NCI-H510A treated with DMSO at 0.1 percent for 48 hours (cell line): ENCODE measurements around the gene IDH3G.

Experiments used
- DNase-seq: peaks from one replicate; lab custom pipeline; 2025; lab: John Stamatoyannopoulos, UW

The IDH3G gene

DNA sequence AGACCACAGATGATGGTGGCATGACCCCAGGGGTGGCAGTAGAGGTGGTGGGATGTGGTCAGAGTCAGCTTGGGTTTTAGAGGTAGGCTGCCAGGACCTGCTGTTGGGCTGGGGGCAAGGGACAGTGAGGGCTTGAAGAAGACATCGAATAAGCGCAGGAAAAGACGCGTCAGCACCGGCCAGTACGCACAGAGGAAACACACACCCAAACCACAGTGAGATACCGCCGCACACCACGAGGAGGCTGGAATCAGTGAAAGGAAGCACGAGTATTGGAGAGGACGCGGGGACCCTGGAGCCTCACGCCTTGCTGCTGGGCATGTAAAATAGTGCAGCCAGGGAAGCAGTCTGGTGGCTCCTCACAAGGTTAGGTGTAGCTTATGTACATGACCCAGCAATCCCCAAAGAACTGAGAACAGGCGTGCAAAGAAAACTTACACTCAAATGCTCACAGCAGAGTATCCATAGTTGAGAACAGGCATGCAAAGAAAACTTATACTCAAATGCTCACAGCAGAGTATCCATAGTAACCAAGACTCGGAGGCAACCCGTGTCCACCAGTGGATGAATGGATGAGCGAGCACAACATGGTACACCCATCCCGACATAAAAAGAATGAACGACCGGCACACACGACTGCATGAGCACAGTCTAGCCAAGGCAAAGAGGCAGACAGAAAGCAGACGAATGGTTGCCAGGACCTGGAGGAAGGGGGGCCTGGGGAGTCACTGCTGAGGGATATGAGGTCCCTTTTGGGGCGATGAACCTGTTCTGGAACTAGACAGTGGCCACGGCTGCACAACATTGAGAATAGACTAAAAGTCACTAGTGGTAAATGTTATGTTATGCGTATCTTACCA lies 22.9 kb upstream of the IDH3G start:
- no peak for DNase-seq

DNA sequence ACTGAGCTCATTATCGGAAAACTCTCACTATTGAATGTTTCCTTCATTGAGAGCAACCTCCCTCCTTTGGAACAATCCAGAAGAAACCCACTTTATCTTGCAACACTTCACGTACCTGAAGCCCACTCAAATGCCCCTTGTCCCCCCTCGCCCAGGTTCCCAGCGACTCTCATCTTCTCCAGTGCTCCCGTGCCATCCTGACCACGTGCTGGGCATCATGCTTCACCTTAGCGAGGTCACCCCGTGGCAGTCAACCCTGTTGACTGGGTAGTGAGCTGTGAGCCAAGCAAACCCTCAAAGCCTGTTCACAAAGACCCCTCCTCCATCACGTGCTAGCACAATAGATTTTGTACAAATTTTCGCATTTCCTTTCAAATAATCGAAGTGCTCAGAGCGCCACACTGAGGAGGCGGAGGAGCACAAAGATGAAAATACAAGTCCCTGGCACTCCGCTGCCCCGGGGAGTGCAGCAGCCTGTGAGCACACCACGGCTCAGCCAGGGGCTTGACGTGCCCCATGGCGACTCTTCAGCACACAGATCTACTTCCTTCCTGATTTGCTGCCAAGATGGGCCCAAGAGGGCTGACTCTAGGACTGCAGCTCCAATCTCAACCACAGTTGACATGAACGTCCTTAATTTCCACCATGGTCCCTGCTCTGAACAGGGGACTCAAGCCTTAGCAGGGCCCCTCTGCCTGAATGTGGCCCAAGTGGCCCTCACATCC lies 20.6 kb upstream of the IDH3G start:
- no peak for DNase-seq

DNA sequence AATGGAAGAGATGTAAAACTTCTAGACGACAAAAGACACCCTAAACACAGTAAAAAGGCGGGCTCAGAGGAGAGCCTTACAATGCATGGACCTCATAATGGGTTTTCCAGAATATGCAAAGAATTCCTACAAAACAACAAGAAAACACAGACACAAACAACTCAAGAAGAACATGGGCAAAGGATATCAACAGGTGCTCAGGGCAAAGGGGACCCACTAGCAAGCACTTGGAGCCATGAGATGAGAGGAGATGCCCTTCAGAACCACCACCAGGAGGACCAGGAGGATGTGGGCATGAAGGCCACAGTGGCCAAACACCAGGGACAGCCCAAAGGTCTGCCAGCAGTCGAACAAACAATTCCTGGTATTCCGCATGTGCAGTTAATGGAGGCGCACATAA lies 19.0 kb upstream of the IDH3G start:
- no peak for DNase-seq

DNA sequence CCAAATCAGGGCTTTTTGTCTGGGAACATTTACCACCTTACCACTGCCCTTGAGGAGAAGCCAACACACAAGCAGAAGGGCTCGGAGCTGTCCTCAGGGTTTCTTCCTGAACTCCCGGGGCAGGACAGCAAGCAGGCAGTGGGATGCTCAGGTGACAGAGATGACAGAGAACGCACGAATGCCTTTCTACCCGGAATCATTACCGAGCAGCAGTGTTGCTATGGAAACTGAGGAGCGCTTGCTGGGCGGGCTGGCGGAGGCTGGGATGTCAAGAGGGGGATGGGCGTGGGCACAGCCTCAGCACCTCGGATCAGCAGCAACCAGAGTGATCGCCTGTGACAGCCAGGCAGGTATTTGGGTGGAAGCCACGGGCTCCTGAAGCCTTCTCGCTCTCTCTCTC lies 18.0 kb upstream of the IDH3G start:
- no peak for DNase-seq

DNA sequence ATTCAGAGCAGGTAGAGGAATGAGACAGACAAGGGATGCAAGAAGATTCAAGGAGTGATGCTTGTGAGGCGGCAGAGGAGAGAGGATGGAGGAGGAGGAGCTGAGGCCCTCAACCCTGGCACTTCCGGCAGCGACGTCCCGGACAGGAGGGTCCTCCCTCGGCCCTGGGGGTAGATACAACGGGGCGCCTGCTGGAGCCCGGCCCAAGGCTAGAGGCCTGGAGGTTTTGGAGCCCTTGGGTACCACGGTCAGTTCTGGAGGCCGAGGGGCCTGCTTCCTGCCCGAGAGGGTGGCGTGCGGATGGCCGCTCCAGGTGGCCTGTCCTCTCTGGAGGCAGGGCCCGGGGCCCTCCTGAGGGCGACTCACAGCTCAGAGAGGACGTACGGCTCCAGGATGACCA lies 13.8 kb upstream of the IDH3G start:
- no peak for DNase-seq

DNA sequence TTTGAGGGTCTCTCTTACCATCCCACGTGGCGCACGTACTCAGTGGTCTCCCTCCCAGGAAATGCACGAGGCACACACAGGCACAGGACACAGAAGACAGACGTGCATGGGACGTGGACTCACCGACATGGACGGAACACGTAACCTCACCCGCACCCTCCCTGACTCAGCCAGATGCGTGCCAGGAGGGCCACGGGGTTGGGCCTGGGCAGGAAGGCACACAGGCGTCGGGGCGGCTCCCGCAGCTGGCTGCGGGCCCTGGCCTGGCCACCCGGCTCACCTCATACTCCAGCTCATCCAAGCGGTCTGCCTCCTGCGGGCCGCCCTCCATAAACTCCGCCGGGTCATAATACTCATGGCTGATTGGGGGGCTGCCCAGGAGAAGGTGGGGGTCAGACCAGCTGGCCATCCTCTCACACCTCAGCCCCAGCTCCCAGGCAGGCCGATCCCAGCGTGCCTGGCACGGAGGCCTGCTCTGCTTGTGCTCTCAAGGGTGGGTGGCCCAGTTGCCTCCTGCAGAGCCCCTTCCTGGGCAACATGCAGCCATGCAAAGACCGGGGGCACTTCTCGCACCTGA lies 12.9 kb upstream of the IDH3G start:
- DNase-seq = no peak

DNA sequence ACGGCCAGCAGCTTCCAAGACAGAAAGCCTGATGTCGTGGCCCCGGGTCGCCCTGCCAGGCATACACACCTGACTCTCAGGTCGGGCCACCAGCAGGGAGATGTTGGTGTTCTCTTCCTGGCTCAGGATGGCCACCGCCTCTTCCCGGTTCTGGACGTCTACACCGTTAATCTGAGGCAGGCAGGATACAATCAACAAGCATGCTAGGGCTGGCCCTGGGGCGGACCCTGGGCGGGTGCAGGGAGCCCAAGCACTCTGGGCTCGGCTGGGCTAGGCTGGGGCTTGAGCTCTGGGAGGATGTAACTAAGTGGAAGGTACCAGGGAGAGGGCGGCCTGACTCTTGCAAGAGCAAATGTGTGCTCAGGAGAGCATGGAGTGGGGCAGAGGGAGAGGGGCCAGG lies 11.3 kb upstream of the IDH3G start:
- no peak for DNase-seq

DNA sequence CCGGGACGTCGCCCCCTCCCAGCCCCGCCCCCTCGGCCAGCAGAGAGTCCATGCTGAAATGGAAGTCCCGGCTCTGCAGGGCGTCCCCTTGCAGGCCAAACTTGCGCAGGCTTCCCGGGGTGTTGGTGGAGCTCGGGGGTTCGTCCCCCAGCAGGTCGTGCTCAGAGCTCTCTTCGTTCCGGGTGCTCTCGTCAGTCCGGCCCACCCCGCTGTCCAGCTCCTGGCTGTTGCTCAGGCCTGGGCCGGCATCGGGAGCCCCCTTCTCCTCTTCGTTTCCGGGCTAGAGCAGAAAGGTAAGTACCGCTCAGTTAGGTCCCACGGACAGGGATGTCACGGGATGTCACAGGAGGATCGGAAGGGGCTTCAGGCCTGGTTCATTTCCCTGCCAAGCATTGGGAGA lies 10.4 kb upstream of the IDH3G start:
- no peak for DNase-seq

DNA sequence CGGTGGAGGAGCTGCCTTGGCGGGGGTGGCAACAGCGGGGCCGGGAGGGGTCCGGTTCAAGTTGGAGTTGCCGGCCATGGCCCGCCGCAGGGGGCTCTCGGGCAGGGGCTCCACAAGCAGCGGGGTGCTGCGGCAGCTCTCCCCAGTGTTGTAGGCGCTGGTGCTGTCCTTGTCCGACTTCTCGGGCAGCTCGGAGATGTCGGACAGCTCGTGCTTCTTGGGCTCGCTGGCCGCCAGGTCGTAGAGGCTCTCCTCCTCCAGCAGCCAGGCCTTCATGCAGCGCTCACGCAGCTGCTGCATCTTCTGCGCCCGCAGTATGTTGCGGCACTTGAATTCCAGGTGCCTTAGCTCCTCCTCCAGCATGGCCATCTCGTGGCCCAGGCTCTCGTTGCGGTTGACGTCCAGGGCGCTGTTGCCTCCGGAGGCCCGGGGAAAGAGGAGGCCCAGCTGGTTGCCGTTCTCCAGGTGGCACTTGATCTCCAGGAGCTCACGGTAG lies 10.0 kb upstream of the IDH3G start:
- DNase-seq = no peak

DNA sequence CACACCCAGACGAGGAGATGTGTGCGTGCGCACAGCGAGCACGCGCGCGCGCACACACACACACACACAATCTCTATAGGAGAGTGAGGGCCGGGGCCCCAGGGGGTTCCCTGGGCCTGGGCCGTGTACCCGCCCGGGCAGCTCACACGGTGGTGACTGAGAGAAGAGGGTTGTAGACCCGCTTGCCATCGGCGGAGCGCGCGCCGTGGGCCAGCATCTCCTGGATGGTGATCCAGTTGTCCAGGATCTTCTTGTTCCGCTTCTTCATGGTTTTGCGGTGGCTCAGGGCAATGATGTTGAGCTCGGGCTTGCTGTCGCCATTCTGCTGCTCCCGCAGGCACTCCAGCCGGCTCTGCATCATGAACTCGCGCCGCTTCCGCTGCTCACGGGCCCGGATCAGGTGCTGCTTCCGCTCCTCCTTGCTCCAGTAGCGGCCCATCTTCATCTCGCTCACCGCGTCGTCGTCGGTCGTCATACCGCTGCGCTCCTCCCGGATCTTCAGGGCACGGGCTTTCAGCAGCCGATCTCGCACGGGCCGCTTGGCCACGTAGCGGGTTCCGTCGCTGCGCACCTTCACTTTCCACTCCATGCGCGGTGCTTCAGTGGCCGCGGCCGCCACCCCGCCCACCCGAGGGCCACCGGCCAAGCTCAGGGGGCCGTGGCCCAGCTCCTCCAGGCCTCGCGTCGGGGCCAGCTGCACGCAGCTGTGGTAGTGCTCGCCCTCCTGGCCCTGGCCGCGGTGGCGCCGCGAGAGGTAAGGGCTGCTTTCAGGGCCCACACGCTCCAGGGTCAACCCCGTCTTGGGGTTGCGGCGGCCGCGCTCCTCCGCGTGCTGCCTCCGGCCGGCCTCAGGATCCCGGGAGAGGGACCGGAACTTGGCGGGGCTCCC lies 9.3 kb upstream of the IDH3G start:
- DNase-seq = no peak

DNA sequence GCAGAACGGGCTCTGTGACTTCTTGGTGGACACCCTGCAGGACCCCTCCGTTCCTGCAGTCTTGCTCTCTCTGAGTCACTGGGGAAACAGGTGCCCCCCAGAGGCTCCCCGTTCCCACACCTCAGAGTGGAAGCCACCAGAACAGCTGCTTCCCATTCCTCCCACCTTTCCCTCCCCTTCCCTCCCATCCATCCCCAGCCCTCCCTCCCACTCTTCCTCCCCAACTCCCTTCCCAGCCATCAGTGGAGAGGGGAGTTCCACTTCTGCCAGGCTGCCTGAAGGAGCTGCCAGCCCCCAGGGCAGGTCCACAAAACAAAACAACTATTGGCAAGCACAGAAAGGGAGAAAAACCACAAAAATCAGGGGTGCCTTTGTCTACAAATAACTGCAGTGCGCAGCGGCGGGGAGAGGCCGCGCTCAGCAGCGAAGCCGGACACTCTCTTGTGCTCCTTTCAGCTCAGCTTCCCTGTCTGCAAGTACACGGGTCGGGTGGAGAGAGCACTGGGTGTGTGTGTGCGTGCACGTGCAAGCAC lies 8.4 kb upstream of the IDH3G start:
- no peak for DNase-seq

DNA sequence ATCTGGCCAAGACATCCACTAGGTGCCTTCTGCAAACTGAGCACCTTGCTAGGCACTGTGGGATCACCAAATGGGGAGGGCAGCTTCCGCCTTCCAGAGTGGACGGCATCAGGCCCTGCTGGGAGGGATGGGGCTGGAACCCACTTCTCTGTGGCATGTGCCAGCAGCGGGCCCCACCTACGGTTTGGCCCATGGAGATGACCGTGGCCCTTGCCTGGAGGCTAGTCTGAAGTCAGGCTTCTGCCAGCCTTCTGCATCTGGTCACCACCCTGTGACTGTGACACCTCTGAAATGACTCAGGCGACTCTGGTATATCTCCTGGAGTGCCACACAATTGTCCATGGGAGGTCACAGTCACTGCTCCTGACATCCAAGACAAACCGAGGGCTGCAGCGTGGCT lies 7.5 kb upstream of the IDH3G start:
- DNase-seq = no peak

DNA sequence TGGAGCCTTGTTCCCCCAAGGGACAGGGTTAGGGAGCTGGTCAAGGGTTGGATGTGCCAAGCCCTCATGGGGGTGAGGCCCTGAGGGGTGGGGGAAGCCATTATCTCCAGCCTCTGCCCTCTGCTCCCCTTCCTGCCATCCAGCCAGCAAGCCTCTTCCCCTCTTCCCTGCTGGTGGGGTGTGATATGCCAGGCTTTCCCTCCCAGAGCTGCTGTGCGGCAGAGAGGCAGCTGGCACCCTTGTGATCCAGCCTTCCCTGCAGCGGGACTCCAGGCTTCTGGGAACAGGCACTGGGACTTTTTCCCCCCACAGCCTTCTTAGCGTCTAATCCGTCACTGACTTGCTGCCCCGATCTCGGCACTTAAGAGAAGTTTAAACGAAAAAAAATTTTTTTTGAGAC lies 6.6 kb upstream of the IDH3G start:
- DNase-seq = no peak

DNA sequence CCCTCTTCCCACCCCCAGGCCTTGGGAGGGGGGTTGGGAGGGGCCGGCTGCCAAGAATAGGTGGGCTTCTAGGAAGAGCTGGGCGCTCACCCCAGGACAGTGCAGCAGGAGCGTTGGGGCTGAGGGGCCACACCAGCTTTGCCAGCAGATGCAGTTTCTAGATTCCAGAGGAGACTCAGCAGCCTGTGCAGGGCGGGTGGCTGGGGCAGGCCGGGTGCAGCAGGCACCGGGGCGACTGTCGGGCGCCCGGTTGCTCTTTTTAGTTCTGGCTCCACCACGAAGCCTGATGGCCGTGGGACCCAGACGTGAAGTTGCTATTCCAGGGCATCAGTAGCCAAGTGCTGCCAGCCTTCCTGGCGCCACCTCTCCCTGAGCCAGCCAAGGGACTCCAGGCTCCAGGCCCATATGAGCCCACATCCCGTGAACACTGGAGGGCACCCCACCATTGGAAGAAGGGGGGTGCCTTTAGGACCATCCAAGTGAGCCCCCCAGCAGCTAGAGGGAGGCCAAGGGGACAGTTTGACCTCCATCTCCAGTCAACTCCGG lies 6.1 kb upstream of the IDH3G start:
- no peak for DNase-seq

DNA sequence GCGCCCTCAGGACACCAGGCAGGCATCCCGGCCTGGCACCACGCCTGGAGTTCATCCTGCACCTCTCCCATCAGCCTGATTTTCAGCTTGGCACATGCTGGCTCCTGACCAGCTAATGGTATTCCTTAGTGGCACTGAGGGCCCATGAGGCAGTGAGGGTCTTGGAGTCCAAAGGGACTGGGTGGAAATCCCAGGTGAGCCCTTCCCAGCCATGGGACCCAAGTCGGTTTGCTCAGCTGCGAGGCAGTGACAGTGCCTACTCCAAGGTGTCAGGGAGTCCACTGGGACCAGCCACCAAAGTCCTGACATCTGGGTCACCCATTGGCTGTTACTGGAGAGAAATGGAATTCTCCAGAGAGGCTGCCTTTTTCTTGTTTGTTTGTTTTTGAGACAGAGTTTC lies 5.2 kb upstream of the IDH3G start:
- DNase-seq = no peak

DNA sequence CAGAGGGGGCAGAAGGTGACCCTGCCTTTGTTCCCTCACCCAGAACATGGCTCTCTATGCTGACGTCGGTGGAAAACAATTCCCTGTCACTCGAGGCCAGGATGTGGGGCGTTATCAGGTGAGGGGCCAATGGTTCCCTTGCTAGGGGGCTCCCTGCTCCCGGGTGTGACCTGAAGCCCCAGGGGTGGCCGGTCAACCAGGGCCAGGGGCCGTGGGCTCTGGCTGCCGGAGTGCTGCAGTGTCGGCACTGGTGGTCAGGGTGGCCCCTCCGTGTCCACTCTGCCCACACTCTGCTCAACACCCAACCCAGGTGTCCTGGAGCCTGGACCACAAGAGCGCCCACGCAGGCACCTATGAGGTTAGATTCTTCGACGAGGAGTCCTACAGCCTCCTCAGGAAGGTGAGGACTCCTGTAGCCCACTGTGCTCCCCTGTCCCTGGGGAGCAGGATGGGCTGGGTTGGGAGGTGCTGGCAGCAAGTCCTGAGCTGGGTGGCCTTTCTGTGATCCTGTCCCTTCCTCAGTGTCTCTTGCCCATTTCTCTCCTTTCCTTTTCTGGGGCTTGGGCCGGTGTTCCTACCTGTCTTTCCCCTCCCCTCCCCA lies 3.3 kb upstream of the IDH3G start:
- no peak for DNase-seq

DNA sequence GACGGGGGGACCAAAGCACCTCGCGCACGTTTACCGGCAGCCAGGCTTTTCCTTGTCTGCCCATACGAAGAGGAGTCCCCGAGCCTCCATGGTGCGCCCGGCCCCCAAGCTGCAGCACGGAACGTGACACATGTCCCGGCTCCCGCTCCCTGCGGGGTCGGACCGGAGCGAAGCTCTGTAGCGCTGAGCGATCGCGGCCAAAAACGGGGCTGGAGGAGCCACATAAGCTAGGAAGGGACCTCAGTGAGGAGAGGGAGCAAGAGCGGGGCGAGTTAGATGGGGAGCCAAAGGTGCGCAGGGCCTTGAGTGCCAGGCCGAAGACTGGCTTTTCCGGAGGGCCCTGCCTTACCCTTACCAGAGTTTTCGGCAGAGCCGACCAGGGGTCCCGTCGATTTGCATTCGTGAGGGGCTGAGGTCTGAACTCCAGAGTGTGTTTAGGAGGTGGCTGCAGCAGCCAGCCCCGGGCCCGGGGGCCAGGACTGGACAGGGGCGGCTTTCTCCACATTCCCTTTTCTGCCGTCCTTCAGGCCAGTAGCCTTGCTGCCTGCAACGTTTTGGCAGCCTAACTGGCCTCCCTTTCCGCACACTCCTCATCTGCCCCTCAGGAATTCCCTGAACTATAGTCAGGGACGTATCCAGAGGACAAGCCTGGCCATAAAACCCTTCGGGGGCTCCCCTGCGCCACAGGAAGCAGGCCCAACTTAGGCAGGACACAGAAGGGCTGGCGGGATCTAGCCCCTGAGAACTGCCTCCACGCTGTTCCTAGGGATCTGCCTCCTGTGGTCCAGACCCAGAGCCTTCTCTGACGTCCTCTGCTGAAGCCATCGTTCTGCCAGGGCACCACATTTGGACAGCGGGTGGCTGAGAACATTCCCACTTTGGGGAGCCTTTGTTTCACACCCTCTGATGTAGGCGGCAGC lies 982 bp upstream of the IDH3G start:
- DNase-seq = no peak

DNA sequence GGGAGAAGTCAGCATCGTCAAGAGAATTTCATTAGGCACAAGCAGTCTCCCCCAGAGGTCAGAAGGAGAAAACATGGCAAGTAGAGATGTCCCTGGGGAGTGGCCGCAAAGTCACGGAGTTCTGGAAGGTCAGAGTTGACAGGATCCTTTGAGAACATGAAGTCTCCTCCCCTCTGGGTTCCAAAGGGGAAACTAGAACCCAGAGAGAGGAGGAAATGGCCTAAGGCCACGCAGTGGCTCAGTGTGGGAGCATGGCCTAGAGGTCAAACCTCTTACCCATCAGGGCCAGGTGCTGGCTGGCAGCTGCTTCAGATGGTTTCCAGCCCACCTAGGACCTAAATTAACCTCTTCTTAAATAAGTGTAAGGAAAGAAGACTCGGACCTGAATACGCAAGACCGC lies 884 bp downstream of the IDH3G start:
- DNase-seq = no peak

DNA sequence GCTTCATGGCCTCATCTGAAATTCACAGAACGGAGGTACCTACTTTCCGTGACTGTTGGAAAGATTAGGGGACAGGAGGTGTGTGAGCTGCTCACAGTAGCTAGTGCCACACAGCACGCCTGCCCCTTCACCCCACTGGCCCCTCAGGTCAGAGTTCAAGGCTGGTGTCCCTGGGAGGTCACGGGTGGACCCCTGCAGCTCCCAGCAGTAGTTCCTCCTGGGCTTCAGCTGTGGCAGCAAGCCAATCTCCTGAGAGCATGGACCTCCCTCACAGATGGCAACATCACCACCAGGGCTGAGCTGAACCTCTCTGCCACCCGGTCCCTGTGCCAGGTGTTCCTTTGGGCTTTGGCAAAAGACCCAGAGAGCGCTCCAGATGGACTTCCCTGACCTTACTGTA lies 1.8 kb downstream of the IDH3G start:
- no peak for DNase-seq
